Omental fat pad (tissue), 4 donors: Measurements from ENCODE around the gene PISD. TPM values are rescaled to one million over a fixed set of nuclear protein-coding genes. Genes with fewer than 3 reads are reported as not detected.

Experiments used
- ATAC-seq: fragments of 150-250 bp; one replicate; pipeline ENCODE4 v1.9.1; 2016; ENCODE audit warnings: mild to moderate bottlenecking, moderate library complexity; ENCODE audit not compliant: low FRiP score
- DNase-seq: peaks from one replicate; pipeline ENCODE4 v3.0.0-alpha.2; 2019; ENCODE audit warnings: low spot score
- total RNA-seq, 4 donors: library from RNA; depleted of rRNA; stranded (reverse); fragments of >200 nt; gene quantifications; one replicate each; pipeline ENCODE4 v1.1.0, GENCODE V29; 2016
- TF ChIP-seq, protein P1 (sequence below), 3 donors: fragments of 450-650 bp; IDR thresholded peaks; one replicate each; pipeline ENCODE4 v1.5.1; 2016 to 2017; ENCODE audit warnings: antibody characterized with exemption in 3 of 3, mild to moderate bottlenecking in 3 of 3, moderate library complexity in 2 of 3

PISD gene
- total RNA-seq, 4 donors from 2014 or later = 55.2 to 165 (median 122) TPM

DNA sequence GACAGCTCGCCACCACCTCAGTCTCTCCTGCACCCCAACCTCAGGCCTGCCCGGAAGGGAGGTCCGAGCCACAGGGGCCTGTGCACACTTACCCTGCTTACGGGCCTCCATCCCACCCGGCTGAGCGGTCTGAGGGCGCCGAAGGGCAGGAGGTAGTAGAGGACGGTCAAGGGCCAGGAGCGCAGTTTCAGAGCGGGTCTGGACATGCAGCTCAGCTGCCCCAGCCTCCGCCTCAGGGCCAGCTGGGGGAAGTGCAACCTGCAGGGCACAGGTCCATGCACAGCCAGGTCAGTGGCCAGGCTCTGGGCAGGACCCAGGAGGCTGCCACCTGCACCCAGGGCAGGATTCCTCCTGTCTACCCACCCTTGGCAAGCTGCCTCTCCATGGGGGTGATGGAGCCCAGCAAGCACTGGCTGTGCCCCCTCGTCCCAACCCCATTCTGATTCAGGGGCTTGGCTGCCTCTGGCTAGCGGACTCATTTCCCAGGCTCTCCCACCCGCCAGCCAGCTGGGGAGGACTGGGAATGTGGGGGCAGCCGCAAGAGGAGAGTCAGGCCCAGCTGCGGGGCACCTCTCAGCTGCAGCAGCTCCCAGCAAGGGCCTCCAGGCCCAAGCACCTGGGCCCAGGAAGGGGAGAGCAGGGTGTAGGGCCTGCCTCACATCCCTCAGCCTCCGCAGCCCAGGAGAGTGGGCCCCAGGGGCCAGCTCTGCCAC is 38.3 kb downstream of the PISD start:
- TF ChIP-seq, protein P1, sequence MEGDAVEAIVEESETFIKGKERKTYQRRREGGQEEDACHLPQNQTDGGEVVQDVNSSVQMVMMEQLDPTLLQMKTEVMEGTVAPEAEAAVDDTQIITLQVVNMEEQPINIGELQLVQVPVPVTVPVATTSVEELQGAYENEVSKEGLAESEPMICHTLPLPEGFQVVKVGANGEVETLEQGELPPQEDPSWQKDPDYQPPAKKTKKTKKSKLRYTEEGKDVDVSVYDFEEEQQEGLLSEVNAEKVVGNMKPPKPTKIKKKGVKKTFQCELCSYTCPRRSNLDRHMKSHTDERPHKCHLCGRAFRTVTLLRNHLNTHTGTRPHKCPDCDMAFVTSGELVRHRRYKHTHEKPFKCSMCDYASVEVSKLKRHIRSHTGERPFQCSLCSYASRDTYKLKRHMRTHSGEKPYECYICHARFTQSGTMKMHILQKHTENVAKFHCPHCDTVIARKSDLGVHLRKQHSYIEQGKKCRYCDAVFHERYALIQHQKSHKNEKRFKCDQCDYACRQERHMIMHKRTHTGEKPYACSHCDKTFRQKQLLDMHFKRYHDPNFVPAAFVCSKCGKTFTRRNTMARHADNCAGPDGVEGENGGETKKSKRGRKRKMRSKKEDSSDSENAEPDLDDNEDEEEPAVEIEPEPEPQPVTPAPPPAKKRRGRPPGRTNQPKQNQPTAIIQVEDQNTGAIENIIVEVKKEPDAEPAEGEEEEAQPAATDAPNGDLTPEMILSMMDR (IDR thresholded peaks at IDR 0.05) = no peak
- ATAC-seq (no peak), DNase-seq (no peak)

DNA sequence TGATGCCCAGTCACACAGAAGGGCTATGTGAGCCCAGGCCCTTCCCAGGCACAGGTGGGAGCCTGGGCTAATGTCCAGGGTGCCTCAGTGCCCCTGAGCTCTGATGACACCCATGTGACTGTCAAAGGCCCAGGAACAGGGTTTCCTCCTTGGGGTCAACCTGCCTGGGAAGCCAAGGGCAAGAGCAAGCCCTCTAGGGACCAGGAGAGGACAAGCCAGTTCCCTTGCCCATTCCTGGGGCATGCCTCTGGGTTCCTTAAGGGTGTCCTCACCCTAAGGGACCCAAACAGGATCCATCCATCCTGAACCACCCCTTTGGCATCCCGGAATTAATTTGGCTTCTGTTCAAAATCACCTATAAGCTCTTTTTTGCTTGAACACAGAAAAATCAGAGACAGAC is 39.0 kb downstream of the PISD start:
- no peak for ATAC-seq
- DNase-seq = no peak
- TF ChIP-seq, protein P1 (IDR thresholded peaks at IDR 0.05) = no peak

DNA sequence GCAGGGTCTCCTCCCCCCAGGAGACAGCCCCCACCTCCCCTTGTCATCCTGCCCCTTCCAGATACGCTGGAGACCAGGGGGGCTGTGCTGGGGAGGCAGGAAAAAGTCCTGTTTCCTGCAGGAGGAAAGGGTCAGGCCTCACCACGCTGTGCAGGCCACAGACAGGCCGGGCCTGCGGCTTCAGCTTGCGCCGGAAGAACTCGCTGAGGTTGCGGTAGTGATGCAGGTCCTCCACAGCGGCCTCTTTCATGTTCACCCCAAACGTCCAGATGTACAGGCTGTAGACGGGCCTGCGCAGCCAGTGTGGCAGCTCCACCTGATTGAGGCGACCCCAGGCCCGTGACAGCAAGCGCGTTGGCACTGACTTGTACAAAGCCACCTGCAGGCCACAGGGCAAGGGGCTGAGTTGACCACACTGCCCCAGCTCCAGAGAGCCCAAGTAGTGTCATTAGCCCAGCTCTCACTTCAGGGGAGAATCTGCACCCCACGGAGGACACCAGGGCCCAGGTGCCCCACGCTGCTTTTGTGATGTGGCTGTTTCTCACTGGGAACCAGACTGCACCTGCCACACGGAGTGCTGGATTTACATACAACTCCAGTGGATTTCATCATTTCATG is 40.4 kb downstream of the PISD start:
- no peak for ATAC-seq
- TF ChIP-seq, protein P1 (IDR thresholded peaks at IDR 0.05) = no peak

DNA sequence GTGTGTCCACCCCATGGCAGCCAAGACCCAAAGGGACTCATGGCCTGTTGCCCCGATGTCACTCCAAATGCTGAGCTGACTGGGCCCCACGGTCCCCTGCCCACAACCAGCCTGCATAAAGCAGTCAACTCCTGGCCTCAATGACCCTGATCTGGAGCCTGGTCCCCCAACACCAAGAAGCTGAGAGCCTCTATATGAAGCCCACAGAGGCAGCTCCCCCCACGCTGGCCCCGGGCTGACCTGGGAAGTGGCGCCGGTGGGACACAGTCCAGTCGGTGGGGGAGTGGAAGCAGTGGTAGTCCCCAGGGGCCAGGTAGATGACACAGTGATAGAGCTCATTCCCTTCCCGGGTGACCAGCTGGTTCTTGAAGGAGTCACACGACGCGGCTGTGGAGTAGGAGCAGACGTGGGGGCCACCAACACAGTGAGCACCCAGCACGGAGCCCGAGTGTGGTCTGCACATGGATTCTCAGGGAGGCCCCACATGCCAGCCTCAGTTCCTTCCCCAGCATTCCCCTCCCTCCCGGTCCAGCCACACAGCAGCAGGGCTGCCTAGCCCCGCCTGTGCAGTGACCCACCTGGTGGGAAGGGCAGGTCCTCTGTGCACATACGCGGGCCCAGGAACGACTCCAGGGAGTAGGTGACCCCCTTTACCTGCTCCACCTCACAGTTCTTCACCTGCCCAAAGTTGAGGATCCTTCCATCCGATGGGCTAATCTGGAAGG is 41.1 kb downstream of the PISD start:
- ATAC-seq (no peak), DNase-seq (no peak)
- TF ChIP-seq, protein P1 (IDR thresholded peaks at IDR 0.05) = no peak

More for the DNA sequence above, 40.4 kb downstream of the PISD start:
- no peak for DNase-seq

DNA sequence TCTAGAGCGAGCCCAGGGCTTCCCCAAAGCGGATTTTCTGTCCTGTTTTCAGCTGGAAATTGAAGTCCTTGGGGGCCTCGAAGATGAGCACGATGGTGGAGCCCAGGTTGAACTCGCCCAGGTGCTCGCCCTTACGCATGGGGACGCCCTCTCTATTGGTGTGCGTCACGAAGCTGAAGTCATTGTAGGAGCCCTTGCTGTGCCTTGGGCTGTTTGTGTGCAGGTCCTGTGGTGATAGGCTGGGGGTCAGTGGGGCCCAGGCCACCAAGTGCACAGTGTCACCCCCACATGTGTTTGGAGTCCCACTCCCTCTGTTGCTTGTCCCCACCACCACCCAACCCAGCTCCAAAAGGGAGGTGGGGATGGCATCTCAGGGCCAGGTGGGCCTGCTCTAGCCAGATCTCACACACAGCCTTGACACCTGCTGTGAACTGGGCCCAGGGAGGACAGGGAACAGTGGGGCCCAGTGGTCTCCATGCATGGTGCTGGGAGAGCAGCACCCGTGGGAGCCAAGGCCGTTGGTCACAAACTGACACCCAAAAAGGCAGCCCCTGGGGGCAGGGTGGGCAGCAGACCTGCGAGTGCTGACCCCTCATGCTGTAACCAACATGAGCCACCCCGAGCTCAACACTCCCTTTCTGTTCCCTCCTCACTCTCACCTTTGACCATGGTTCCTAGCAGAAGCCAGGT is 42.3 kb downstream of the PISD start:
- TF ChIP-seq, protein P1 (IDR thresholded peaks at IDR 0.05) = no peak
- no peak for DNase-seq
- no peak for ATAC-seq

DNA sequence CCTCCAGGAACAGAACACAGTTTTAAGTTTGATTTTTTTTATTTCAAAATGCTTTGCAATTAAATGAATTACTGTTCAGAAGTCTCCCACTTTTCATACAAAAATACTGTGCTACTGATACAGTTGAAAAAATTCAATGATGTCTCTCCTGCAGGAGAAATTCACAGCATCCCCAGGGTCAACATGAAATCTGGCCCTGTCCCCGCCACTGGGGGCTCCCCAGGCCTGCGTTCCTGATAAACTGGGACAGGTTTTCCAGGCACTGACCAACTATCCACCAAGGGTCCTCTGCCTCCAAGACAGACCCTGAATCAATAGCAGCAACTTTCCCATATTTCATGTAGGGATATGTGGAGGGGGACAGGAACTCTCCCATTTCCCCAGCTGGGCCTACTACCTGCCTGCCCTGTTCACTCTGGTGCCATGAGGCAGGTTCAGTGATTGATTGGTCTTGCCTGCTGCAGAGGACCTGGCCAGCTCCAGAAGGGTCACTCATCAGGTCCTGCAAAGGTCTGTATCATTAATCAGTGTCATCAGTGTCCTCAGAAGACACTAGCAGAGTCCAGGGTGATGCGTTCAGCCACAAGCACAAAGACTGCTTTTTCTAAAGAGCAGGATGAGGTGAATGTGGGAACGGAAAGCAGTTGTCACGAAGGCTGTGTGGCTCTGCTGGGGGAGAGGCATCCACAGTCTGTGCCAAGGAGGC is 43.4 kb downstream of the PISD start:
- ATAC-seq = no peak
- TF ChIP-seq, protein P1 (IDR thresholded peaks at IDR 0.05) = no peak
- no peak for DNase-seq
